B cell (primary cell): ENCODE results near the gene SH3GLB2. TPM values are rescaled to one million over a fixed set of nuclear protein-coding genes. Genes with fewer than 3 reads are reported as not detected.

Source experiments
- ATAC-seq: fragments of 200-7000 bp; cut with Tn5 transposase; one replicate; pipeline ENCODE4 v1.10.0; 2021; ENCODE audit warnings: low read depth, mild to moderate bottlenecking, moderate number of reproducible peaks, moderate library complexity
- CTCF ChIA-PET: fragments of 350-600 bp; sonication (Branson Sonifier 250); formaldehyde crosslinking; loops from one replicate; lab custom pipeline; 2021; ENCODE audit warnings: antibody characterized with exemption, inconsistent platforms; lab: Charles Lee
- POLR2A ChIA-PET: fragments of 350-600 bp; sonication (Branson Sonifier 250); formaldehyde crosslinking; loops from one replicate; lab custom pipeline; 2021; ENCODE audit warnings: antibody characterized with exemption; lab: Charles Lee
- DNase-seq: peaks from one replicate; pipeline ENCODE4 v3.0.0; 2013
- H2AFZ ChIP-seq: 2 replicates; pipeline ENCODE4 v1.6.1; 2012; ENCODE audit warnings: mild to moderate bottlenecking, low read depth, low read length; ENCODE audit not compliant: insufficient read depth, poor library complexity, severe bottlenecking
- H3K27ac ChIP-seq, 2 donors: 1 replicate in 1 of 2; 2 replicates in 1 of 2; pipeline ENCODE4 v1.5.1; 2012 to 2013; ENCODE audit warnings: low read length in 2 of 2, mild to moderate bottlenecking in 2 of 2, moderate library complexity in 1 of 2
- H3K27me3 ChIP-seq, 4 experiments: fragments of 200-600 bp in 1 of 4; sonication (generic) in 1 of 4; replicated peaks in 1 of 4; 1 replicate in 2 of 4; 2 replicates in 2 of 4; pipeline versions ENCODE4 v1.6.1 to v1.7.0; 2013 to 2016; ENCODE audit warnings: low read length in 3 of 4, mild to moderate bottlenecking in 2 of 4, mixed read lengths in 1 of 4, moderate library complexity in 1 of 4; ENCODE audit not compliant: insufficient read depth in 4 of 4, control insufficient read depth in 3 of 4; ENCODE audit errors: control extremely low read depth in 1 of 4
- H3K36me3 ChIP-seq, 2 experiments: replicated peaks in 1 of 2; 1 replicate in 1 of 2; 2 replicates in 1 of 2; pipeline versions ENCODE4 v1.6.1 to v1.7.1; 2013; ENCODE audit warnings: low read length in 1 of 2; ENCODE audit not compliant: insufficient read depth in 2 of 2, control insufficient read depth in 1 of 2; ENCODE audit errors: control extremely low read depth in 1 of 2, extremely low read depth in 1 of 2
- H3K4me1 ChIP-seq, 2 donors: fragments of 200-600 bp in 1 of 2; sonication (generic) in 1 of 2; 1 replicate in 1 of 2; 2 replicates in 1 of 2; pipeline versions ENCODE4 v1.5.1 to v1.6.1; 2013 to 2017; ENCODE audit warnings: low read length in 2 of 2; ENCODE audit not compliant: control insufficient read depth in 2 of 2, insufficient read depth in 2 of 2
- H3K4me2 ChIP-seq: replicated peaks from 2 replicates; pipeline ENCODE3; 2012; ENCODE audit warnings: mild to moderate bottlenecking, low read depth, low read length; ENCODE audit not compliant: poor library complexity, severe bottlenecking
- H3K4me3 ChIP-seq, 5 experiments: fragments of 200-600 bp in 1 of 5; sonication (generic) in 1 of 5; 1 replicate in 3 of 5; 2 replicates in 2 of 5; pipeline versions ENCODE4 v1.5.1 to v1.7.0; 2011 to 2016; ENCODE audit warnings: low read length in 4 of 5, mild to moderate bottlenecking in 4 of 5, low read depth in 2 of 5, control low read depth in 1 of 5, moderate library complexity in 1 of 5; ENCODE audit not compliant: insufficient read depth in 1 of 5; ENCODE audit errors: control extremely low read depth in 1 of 5, extremely low read depth in 1 of 5
- H3K79me2 ChIP-seq: fragments of 200-600 bp; sonication (generic); one replicate; pipeline ENCODE4 v1.6.0; 2016; ENCODE audit warnings: low read length; ENCODE audit not compliant: control insufficient read depth, insufficient read depth
- H3K9ac ChIP-seq: fragments of 200-600 bp; sonication (generic); 2 replicates; pipeline ENCODE4 v1.6.1; 2017; ENCODE audit warnings: mild to moderate bottlenecking, low read length, moderate library complexity
- H3K9me3 ChIP-seq, 3 donors: one replicate each; pipeline versions ENCODE4 v1.6.1 to v1.7.1; 2013; ENCODE audit warnings: low read length in 2 of 3; ENCODE audit not compliant: control insufficient read depth in 2 of 3, insufficient read depth in 1 of 3; ENCODE audit errors: control extremely low read depth in 1 of 3
- H4K20me1 ChIP-seq: 2 replicates; pipeline ENCODE4 v1.6.0; 2012; ENCODE audit warnings: mild to moderate bottlenecking, low read length; ENCODE audit not compliant: insufficient read depth, control insufficient read depth, poor library complexity, severe bottlenecking
- H3K27ac Mint-ChIP-seq: one replicate; pipeline ENCODE4 v1.8.0; 2021; ENCODE audit warnings: mixed read lengths
- H3K27me3 Mint-ChIP-seq: one replicate; pipeline ENCODE4 v1.8.0; 2021; ENCODE audit warnings: mixed read lengths
- H3K4me1 Mint-ChIP-seq: one replicate; pipeline ENCODE4 v1.8.0; 2021; ENCODE audit warnings: mixed read lengths
- H3K4me3 Mint-ChIP-seq: one replicate; pipeline ENCODE4 v1.8.0; 2021; ENCODE audit warnings: mixed read lengths
- H3K9me3 Mint-ChIP-seq: one replicate; pipeline ENCODE4 v1.8.0; 2022; ENCODE audit warnings: mixed read lengths; ENCODE audit not compliant: insufficient read depth
- EZH2 ChIP-seq: IDR thresholded peaks from 2 replicates; pipeline ENCODE4 v1.6.1; 2012; ENCODE audit warnings: borderline replicate concordance, low read depth, mild to moderate bottlenecking, moderate library complexity, low read length; ENCODE audit not compliant: insufficient read depth, poor library complexity, severe bottlenecking
- WGBS: methylation state at CpG from one replicate; pipeline ENCODE4 v1.1.5; 2013; ENCODE audit warnings: missing lambda C conversion rate; ENCODE audit not compliant: insufficient coverage; 5-methylcytosine and 5-hydroxymethylcytosine counted together
- intact Hi-C: fragments of 100-400 bp; cut with micrococcal nuclease; formaldehyde crosslinking; loops from one replicate; pipeline ENCODE4 v1.10.0; 2022
- polyA plus RNA-seq: library from polyadenylated mRNA; depleted of rRNA; stranded (reverse); fragments of >200 nt; gene quantifications from 2 replicates; pipeline ENCODE4 v1.2.3, GENCODE V29; 2012
- total RNA-seq, 2 donors: library from RNA; stranded (reverse); fragments of 120-200 nt in 1 of 2; gene quantifications; 1 replicate in 1 of 2; 2 replicates in 1 of 2; pipeline versions ENCODE4 v1.2.3 to v1.2.4, GENCODE V29; 2013 to 2022
- TF ChIP-seq, protein P1 (sequence below): fragments of 200-600 bp; IDR thresholded peaks from one replicate; pipeline ENCODE4 v1.8.0; 2022; ENCODE audit warnings: antibody characterized with exemption, mild to moderate bottlenecking

Gene SH3GLB2
- total and polyA plus RNA-seq, 2 donors (not counting 1 experiment from before 2014, with no cell fraction given): 110 to 176 TPM

DNA sequence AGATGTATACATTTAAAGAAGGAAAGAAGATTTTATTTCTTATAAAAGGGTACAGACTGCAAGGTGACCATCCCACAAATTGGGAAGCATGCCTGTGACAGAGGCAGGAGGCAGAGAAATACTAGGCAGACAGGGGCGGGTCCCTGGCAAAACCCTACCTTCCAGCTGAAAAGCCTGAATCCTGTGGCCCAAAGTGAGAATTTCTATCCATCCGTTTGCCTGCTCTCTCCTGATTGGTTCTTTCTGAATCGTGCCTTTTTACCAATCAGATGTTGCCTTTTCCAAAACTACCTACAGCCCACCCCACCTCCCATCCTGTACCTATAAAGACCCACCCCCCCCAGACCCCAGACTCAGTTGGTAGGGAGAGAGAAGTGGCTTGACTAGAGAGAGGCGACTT lies 3.4 kb upstream of the SH3GLB2 start:
- H3K27me3 Mint-ChIP-seq: no peaks in the 10 kb centered on the region

GRCh38 chr9:129030191-129030590 lies 2.1 kb upstream of the SH3GLB2 start:
- H2AFZ ChIP-seq: no peak overlapping the region
- H3K9me3 ChIP-seq: no peaks in the 10 kb centered on the region
- H3K4me1 ChIP-seq: peaks cover 11 to 16% of the 10 kb centered on the region in 2 donors
- intact Hi-C loops: no loop called here
- DNase-seq (peak; percentile 13), ATAC-seq (no peak)
- H3K36me3 ChIP-seq: no peaks in the 10 kb centered on the region
- no peaks in the 10 kb centered on the region for H3K27me3 ChIP-seq
- ChIA-PET POLR2A (interaction anchor here (0.6 to 0.7 kb wide), 3 partner anchors 13 to 145 kb away, joined by 3 to 7 read pairs (median 4); no protein-coding TSS in a partner anchor), CTCF (interaction anchor here (0.9 kb wide), 1 partner anchor 39 kb away, joined by 3 read pairs; no protein-coding TSS in a partner anchor)
- H3K27ac ChIP-seq: no peak overlapping the region
- peak overlapping the region; percentile 49 for H3K4me3 Mint-ChIP-seq
- no peaks in the 10 kb centered on the region for H3K9me3 Mint-ChIP-seq
- H3K4me1 Mint-ChIP-seq: peaks cover 17% of the 10 kb centered on the region
- H3K4me3 ChIP-seq: no peak overlapping the region
- H3K27ac Mint-ChIP-seq: no peak overlapping the region
- H3K27me3 Mint-ChIP-seq: no peaks in the 10 kb centered on the region
- H3K9ac ChIP-seq: no peak overlapping the region
- peaks cover 17% of the 10 kb centered on the region for H3K79me2 ChIP-seq
- TF ChIP-seq EZH2: no peak
- TF ChIP-seq, protein P1, sequence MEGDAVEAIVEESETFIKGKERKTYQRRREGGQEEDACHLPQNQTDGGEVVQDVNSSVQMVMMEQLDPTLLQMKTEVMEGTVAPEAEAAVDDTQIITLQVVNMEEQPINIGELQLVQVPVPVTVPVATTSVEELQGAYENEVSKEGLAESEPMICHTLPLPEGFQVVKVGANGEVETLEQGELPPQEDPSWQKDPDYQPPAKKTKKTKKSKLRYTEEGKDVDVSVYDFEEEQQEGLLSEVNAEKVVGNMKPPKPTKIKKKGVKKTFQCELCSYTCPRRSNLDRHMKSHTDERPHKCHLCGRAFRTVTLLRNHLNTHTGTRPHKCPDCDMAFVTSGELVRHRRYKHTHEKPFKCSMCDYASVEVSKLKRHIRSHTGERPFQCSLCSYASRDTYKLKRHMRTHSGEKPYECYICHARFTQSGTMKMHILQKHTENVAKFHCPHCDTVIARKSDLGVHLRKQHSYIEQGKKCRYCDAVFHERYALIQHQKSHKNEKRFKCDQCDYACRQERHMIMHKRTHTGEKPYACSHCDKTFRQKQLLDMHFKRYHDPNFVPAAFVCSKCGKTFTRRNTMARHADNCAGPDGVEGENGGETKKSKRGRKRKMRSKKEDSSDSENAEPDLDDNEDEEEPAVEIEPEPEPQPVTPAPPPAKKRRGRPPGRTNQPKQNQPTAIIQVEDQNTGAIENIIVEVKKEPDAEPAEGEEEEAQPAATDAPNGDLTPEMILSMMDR: no peak
- no peak overlapping the region for H3K4me2 ChIP-seq
- peaks cover 17% of the 10 kb centered on the region for H4K20me1 ChIP-seq

More for the DNA sequence above, 3.4 kb upstream of the SH3GLB2 start:
- Histone ChIP-seq H3K27me3 (no peaks in the 10 kb centered on the region), H3K79me2 (peaks cover 18% of the 10 kb centered on the region), H3K27ac (no peak overlapping the region), H2AFZ (no peak overlapping the region), H3K9ac (no peak overlapping the region), H3K36me3 (no peaks in the 10 kb centered on the region), H4K20me1 (peaks cover 12% of the 10 kb centered on the region), H3K4me1 (peaks cover 15 to 19% of the 10 kb centered on the region in 2 donors), H3K4me2 (no peak overlapping the region), H3K9me3 (no peaks in the 10 kb centered on the region), H3K4me3 (no peak overlapping the region)
- POLR2A ChIA-PET: no interaction called here
- 94% methylated on average over 4 of the region's 4 CpGs for WGBS
- intact Hi-C loops: no loop called here
- H3K4me1 Mint-ChIP-seq: peaks cover 18% of the 10 kb centered on the region
- no peak for TF ChIP-seq EZH2
- TF ChIP-seq, protein P1: no peak
- ATAC-seq (no peak), DNase-seq (no peak)
- H3K4me3 Mint-ChIP-seq: no peak overlapping the region
- no peaks in the 10 kb centered on the region for H3K9me3 Mint-ChIP-seq
- no peak overlapping the region for H3K27ac Mint-ChIP-seq
- CTCF ChIA-PET: interaction anchor here (0.5 to 0.6 kb wide), 2 partner anchors 17 to 42 kb away, joined by 3 to 5 read pairs; no protein-coding TSS in a partner anchor
